Smooth muscle cell (in vitro differentiated cells): ENCODE results near the gene PBX1. TPM values are rescaled to one million over a fixed set of nuclear protein-coding genes. Genes with fewer than 3 reads are reported as not detected.

Experiments used
- DNase-seq: peaks from one replicate; lab custom pipeline; 2025; ENCODE audit not compliant: unreplicated experiment; lab: John Stamatoyannopoulos, UW
- H2AFZ ChIP-seq: fragments of 200-600 bp; sonication (generic); 2 replicates; pipeline ENCODE4 v1.6.0; 2016; ENCODE audit warnings: antibody characterized with exemption, low read depth, mild to moderate bottlenecking
- H3F3A ChIP-seq: fragments of 200-600 bp; sonication (generic); 2 replicates; pipeline ENCODE4 v1.6.0; 2017; ENCODE audit warnings: antibody characterized with exemption, low read depth
- H3K27ac ChIP-seq: fragments of 200-600 bp; sonication (generic); 2 replicates; pipeline ENCODE4 v1.5.1; 2016; ENCODE audit warnings: low read depth, mild to moderate bottlenecking
- H3K27me3 ChIP-seq: fragments of 200-600 bp; sonication (generic); 2 replicates; pipeline ENCODE4 v1.6.1; 2016; ENCODE audit warnings: low read depth, mild to moderate bottlenecking
- H3K36me3 ChIP-seq: fragments of 200-600 bp; sonication (generic); 2 replicates; pipeline ENCODE4 v1.5.1; 2016; ENCODE audit warnings: low read depth
- H3K4me1 ChIP-seq: fragments of 200-600 bp; sonication (generic); 2 replicates; pipeline ENCODE4 v1.5.1; 2016; ENCODE audit warnings: low read depth
- H3K4me2 ChIP-seq: fragments of 200-600 bp; sonication (generic); 2 replicates; pipeline ENCODE4 v1.6.0; 2016; ENCODE audit warnings: mild to moderate bottlenecking
- H3K4me3 ChIP-seq: fragments of 200-600 bp; sonication (generic); 2 replicates; pipeline ENCODE4 v1.5.1; 2016; ENCODE audit warnings: mild to moderate bottlenecking
- H3K79me2 ChIP-seq: fragments of 200-600 bp; sonication (generic); 2 replicates; pipeline ENCODE4 v1.6.0; 2016; ENCODE audit warnings: low read depth, mild to moderate bottlenecking
- H3K9ac ChIP-seq: fragments of 200-600 bp; sonication (generic); 2 replicates; pipeline ENCODE4 v1.6.0; 2016; ENCODE audit warnings: low read depth
- H3K9me3 ChIP-seq: fragments of 200-600 bp; sonication (generic); replicated peaks from 2 replicates; pipeline ENCODE4 v1.5.1; 2016; ENCODE audit warnings: low read depth
- H4K20me1 ChIP-seq: fragments of 200-600 bp; sonication (generic); 2 replicates; pipeline ENCODE4 v1.6.0; 2016; ENCODE audit warnings: low read depth
- WGBS: methylation state at CpG from one replicate; pipeline ENCODE4 v1.1.7; 2016; ENCODE audit warnings: low lambda C conversion rate; 5-methylcytosine and 5-hydroxymethylcytosine counted together
- polyA plus RNA-seq: library from polyadenylated mRNA; unstranded; fragments of >200 nt; fragmentation: Nextera tagmentation; extraction: Ambion mirVana; gene quantifications from 2 replicates; pipeline ENCODE4 v1.2.1, GENCODE V29; 2016
- total RNA-seq: library from RNA; depleted of rRNA; stranded (reverse); fragments of >200 nt; gene quantifications from 2 replicates; pipeline ENCODE4 v1.2.3, GENCODE V29; 2014
- TF ChIP-seq, protein P1 (sequence below): fragments of 200-600 bp; sonication (generic); IDR thresholded peaks from 2 replicates; pipeline ENCODE4 v1.5.1; 2017; ENCODE audit warnings: borderline replicate concordance, mild to moderate bottlenecking, antibody characterized with exemption; ENCODE audit not compliant: insufficient read depth, poor library complexity, severe bottlenecking

PBX1 gene
- total and polyA plus RNA-seq, 2 experiments from 2014 or later, result 8.1 to 70.8 TPM

DNA sequence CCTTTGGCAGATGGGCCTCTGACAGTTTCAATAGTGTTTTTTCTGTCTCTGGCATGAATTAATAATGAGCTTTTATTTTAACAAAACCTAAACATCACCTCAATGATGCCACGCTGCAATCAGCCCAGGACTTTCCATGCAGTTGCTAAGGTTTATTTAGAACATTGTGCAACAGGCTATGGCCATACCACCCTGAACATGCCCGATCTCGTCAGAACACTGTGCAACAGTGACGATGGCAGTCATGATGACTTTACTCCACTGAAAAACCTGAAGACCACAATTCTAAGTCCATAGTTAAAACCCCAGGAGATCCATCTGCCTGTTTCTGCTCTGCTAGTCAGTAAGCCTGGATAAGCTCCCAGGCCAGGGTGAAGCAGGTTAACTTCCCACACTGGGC lies 310.0 kb downstream of the PBX1 start:
- Histone ChIP-seq H3F3A (no peaks in the 10 kb centered on the region), H3K36me3 (no peaks in the 10 kb centered on the region), H3K4me1 (no peaks in the 10 kb centered on the region), H3K9ac (no peak overlapping the region), H2AFZ (no peak overlapping the region), H3K27me3 (no peaks in the 10 kb centered on the region), H3K4me3 (no peak overlapping the region), H3K79me2 (no peaks in the 10 kb centered on the region), H3K9me3 (no peaks in the 10 kb centered on the region), H3K4me2 (no peak overlapping the region), H3K27ac (no peak overlapping the region), H4K20me1 (no peaks in the 10 kb centered on the region)
- 96% methylated on average over 4 of the region's 4 CpGs for WGBS
- DNase-seq, result no peak
- TF ChIP-seq, protein P1, sequence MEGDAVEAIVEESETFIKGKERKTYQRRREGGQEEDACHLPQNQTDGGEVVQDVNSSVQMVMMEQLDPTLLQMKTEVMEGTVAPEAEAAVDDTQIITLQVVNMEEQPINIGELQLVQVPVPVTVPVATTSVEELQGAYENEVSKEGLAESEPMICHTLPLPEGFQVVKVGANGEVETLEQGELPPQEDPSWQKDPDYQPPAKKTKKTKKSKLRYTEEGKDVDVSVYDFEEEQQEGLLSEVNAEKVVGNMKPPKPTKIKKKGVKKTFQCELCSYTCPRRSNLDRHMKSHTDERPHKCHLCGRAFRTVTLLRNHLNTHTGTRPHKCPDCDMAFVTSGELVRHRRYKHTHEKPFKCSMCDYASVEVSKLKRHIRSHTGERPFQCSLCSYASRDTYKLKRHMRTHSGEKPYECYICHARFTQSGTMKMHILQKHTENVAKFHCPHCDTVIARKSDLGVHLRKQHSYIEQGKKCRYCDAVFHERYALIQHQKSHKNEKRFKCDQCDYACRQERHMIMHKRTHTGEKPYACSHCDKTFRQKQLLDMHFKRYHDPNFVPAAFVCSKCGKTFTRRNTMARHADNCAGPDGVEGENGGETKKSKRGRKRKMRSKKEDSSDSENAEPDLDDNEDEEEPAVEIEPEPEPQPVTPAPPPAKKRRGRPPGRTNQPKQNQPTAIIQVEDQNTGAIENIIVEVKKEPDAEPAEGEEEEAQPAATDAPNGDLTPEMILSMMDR, result no peak

DNA sequence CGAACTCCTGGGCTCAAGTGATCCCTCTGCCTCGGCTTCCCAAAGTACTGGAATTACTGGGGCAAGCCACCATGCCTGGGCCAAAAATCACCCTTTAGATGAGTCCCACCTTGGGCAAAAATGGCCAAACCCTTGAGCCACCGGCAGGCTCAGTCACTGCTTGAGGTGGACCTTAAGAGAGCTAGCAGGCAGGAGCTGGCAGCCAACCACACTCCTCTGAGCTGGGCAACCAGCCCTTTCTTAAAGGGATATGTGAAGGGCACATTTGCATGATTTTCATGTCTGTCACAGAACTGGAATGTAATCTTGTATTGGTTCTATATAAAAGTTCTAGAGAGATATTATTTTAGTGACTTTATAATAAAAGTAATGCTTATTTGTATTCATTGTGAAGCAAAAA lies 316.5 kb downstream of the PBX1 start:
- Histone ChIP-seq H3K36me3 (no peaks in the 10 kb centered on the region), H2AFZ (no peak overlapping the region), H3K9ac (no peak overlapping the region), H4K20me1 (no peaks in the 10 kb centered on the region), H3K27ac (no peak overlapping the region), H3K79me2 (no peaks in the 10 kb centered on the region), H3K27me3 (no peaks in the 10 kb centered on the region), H3K4me1 (no peaks in the 10 kb centered on the region), H3K4me3 (no peak overlapping the region), H3K4me2 (no peak overlapping the region), H3F3A (no peaks in the 10 kb centered on the region), H3K9me3 (no peaks in the 10 kb centered on the region)
- no peak for DNase-seq
- 93% methylated on average over 3 of the region's 3 CpGs for WGBS
- TF ChIP-seq, protein P1, result no peak

DNA sequence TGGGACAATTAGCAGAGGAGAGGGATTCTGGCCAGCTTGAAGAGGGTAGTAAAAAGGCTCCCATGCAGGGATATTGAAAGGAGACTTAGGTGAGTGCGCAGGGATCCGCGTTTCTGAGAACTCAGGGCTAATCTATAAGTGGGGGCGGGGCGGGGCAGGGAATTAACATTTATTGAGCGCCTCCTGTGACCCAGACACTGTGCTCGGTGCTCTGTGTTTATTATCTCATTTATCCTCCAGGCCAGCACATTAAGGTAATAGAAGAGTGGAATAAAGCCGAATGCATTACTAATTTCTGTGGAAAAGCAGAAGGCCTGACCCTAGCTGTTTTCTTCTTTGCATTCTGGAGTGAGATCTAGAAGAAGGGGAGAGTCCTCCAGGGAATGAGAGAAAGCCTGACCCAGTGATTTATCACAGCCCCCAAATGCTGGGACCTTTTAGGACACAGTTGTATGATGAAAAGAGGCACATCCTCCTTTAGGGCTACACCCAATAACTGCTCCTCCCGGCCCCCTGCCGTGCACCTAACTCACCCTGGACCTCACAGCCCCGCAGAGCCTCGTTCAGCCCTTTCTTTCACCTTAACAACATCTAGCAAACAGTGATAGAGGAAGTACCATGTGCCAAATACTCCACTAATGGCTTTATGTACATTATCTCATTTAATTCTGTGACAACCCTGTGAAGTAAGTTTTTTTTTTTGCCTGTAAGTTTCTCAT lies 317.6 kb downstream of the PBX1 start:
- Histone ChIP-seq H3K4me3 (no peak overlapping the region), H3K9me3 (no peaks in the 10 kb centered on the region), H3F3A (no peaks in the 10 kb centered on the region), H2AFZ (no peak overlapping the region), H3K36me3 (no peaks in the 10 kb centered on the region), H3K79me2 (no peaks in the 10 kb centered on the region), H3K27ac (no peak overlapping the region), H3K9ac (no peak overlapping the region), H4K20me1 (no peaks in the 10 kb centered on the region), H3K4me1 (no peaks in the 10 kb centered on the region), H3K4me2 (no peak overlapping the region), H3K27me3 (no peaks in the 10 kb centered on the region)
- 87% methylated on average over 12 of the region's 12 CpGs for WGBS
- DNase-seq, result no peak
- TF ChIP-seq, protein P1, result no peak

DNA sequence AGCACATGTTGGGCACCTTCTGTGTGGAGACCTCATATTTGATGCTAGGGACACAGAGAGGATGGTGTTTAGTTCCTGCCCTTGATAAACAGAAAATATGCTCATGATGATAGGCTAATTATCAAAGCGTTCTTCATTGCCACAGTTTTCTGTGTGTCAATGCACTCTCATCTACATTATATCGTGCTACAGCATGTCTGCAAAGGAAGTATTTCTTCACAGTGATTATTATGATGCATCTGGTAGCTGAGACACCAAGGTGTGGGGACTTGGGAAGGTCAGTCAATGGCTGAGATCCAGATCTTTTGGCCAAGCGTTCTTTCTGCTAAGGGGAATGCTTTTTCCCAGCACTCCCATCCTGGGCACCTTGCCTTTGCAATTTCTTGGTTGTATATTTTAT lies 321.2 kb downstream of the PBX1 start:
- Histone ChIP-seq H3K27ac (no peak overlapping the region), H3K9ac (no peak overlapping the region), H3K36me3 (no peaks in the 10 kb centered on the region), H3K4me1 (no peaks in the 10 kb centered on the region), H4K20me1 (no peaks in the 10 kb centered on the region), H3F3A (no peaks in the 10 kb centered on the region), H3K4me3 (no peak overlapping the region), H3K79me2 (no peaks in the 10 kb centered on the region), H3K9me3 (no peaks in the 10 kb centered on the region), H3K27me3 (no peaks in the 10 kb centered on the region), H3K4me2 (no peak overlapping the region), H2AFZ (no peak overlapping the region)
- 91% methylated on average over 3 of the region's 3 CpGs for WGBS
- DNase-seq, result no peak
- TF ChIP-seq, protein P1, result no peak
